GM10248 (cell line): Measurements from ENCODE around the gene QKI.

Source experiments
- CTCF ChIA-PET: fragments of 300-600 bp; sonication (Branson Sonifier 250); formaldehyde crosslinking; extraction: SDS; loops from one replicate; lab custom pipeline; 2021; ENCODE audit warnings: antibody characterized with exemption; lab: Yijun Ruan, JAX
- POLR2A ChIA-PET: fragments of 350-650 bp; sonication (Branson Sonifier 250); formaldehyde crosslinking; extraction: SDS; loops from one replicate; lab custom pipeline; 2020; ENCODE audit warnings: antibody characterized with exemption; lab: Yijun Ruan, JAX
- DNase-seq: peaks from one replicate; pipeline ENCODE4 v3.0.0; 2012; ENCODE audit errors: extremely low spot score
- CTCF ChIP-seq: IDR thresholded peaks from 2 replicates; pipeline ENCODE4 v1.5.1; 2012; ENCODE audit warnings: mild to moderate bottlenecking, low read depth; ENCODE audit errors: extremely low read depth, missing control alignments, control extremely low read depth

The QKI gene

DNA sequence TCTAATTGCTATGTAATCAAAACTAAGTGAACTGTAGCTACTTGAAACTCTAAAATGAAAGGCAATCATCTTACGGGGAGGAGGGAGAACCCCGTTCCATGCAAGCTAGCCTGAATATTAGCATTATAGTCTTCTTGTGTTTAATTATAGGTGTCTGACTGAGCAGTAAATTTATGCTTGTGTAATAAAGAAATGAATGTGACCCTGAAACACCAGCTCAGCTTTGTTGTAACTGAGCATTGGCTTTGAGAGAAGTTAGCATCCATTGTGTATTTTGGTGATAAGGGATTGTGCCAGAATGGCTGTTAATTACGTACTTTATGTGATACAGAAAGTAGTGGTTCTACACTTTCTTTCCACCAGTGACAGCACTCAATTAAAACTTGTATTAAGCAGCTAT lies 86.9 kb downstream of the QKI start:
- CTCF ChIA-PET: interaction anchor here (0.8 to 2.0 kb wide), 11 partner anchors 10 to 454 kb away, joined by 3 to 6 read pairs (median 3); no protein-coding TSS in a partner anchor
- POLR2A ChIA-PET: no interaction called here
- TF ChIP-seq CTCF: no peak

DNA sequence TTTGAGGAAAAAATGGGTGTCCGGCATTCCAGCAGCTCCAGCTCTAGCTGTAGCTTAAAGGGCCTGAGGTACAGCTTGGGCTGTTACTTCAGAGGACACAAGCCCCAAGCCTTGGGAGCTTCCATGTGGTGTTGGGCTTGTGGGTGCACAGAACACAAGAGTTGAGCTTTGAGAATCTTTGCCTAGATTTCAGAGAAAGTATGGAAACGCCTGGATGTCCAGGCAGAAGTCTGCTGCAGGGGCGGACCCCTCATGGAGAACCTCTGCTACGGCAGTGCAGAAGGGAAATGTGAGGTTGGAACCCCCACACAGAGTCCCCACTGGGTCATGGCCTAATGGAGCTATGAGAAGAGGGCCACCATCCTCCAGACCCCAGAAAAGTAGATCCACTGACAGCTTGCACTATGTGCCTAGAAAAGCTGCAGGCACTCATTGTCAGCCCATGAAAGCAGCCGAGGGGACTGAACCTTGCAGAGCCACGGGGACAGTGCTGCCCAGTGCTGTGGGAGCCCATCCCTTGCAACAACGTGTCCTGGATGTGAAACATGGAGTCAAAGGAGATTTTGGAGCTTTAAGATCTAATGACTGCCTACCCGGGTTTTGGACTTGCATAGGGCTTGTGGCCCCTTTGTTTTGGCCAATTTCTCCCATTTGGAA lies 90.6 kb downstream of the QKI start:
- no peak for DNase-seq
- CTCF ChIA-PET: no interaction called here
- POLR2A ChIA-PET: no interaction called here
- TF ChIP-seq CTCF: no peak

More for the DNA sequence above, 86.9 kb downstream of the QKI start:
- DNase-seq: no peak

GRCh38 chr6:163507965-163508364 lies 93.4 kb downstream of the QKI start:
- no peak for DNase-seq
- ChIA-PET CTCF (no interaction called here), POLR2A (no interaction called here)
- TF ChIP-seq CTCF: no peak

DNA sequence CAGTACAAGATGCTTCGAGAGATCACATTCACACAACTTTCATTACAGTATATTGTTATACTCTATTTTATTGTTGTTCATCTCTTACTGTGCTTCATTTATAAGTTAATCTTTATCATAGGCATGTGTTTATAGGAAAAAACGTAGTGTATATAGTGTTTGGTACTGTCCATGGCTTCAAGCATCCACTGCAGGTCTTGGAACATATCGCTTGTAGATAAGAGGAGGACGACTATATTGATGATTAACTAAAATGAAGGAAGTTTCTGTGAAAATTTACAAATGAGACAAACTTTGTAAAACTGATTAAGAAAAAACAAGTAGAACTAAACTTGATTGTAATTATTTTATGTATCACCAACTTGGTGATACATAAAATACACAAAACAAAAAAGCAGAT lies 98.5 kb downstream of the QKI start:
- ChIA-PET CTCF (interaction anchor here (2.1 kb wide), 1 partner anchor 12 kb away, joined by 4 read pairs; no protein-coding TSS in a partner anchor), POLR2A (no interaction called here)
- no peak for DNase-seq
- TF ChIP-seq CTCF: no peak

DNA sequence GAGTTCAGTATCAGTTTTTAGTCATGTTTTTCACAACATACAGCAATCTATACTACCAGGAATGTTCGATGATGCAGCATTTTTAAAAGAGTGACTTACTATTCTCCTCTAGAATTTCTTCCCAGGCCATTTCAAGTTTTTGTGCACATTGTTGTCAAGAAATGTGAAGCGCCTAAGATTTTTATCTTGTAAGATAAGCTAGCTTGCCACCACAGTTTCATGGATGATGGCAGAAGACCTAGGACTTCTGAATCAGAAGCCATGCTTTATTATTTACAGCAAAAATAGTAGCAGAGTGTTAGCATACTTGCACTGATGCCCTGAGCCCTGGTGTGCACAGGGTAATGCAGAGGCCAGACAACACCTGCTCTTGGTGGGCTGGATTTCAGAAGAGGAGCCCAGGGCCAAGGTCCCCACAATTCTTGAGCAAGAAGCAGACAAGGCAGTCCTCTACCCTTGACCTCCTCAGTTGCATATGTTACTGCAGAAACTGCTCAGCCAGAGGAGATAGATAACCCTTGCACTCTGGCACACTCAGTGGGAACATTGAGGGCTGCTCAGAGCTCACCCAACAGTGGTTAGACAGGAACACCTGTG lies 99.2 kb downstream of the QKI start:
- no peak for TF ChIP-seq CTCF
- POLR2A ChIA-PET: no interaction called here
- CTCF ChIA-PET: interaction anchor here (0.8 to 2.1 kb wide), 3 partner anchors 12 to 88 kb away, joined by 3 to 6 read pairs (median 4); no protein-coding TSS in a partner anchor
- DNase-seq: no peak

- ChIA-PET CTCF (interaction anchor here (0.9 to 1.7 kb wide), 8 partner anchors 11 to 80 kb away, joined by 3 to 6 read pairs (median 4); no protein-coding TSS in a partner anchor), POLR2A (no interaction called here)
- TF ChIP-seq CTCF: no peak
- no peak for DNase-seq
These were observed 102.4 kb downstream of the QKI start for GRCh38 chr6:163516908-163517307.
